Left kidney (tissue), 8 donors: ENCODE data around the gene HHEX. TPM values are rescaled to one million over a fixed set of nuclear protein-coding genes. Genes with fewer than 3 reads are reported as not detected.
"Not testable (repeated sequence)": the region's sequence is repeated elsewhere in the genome, so short reads cannot be mapped to it uniquely, and the experiment has no call there.

Experiments used
- DNase-seq: peaks from one replicate; pipeline ENCODE4 v3.0.0-alpha.2; 2013
- long read RNA-seq, 8 donors: transcript quantifications; one replicate each; lab custom pipeline, GENCODE V29; 2026
- polyA plus RNA-seq: library from polyadenylated mRNA; unstranded; fragments of 120-200 nt; gene quantifications from one replicate; pipeline ENCODE4 v1.2.1, GENCODE V29; 2013; ENCODE audit not compliant: insufficient read length

Gene HHEX
- 7.6 TPM for polyA plus RNA-seq
- long read RNA-seq, donor 1, transcript HHEX-201 (4 exons, 1,727 nt) = major isoform, 6 of 7 reads
- long read RNA-seq, donor 1, partial matches to known transcripts = 0 of 7 reads
- long read RNA-seq, donor 1, other reads (novel, unspliced or antisense) = 0 of 7 reads
- long read RNA-seq, donor 2, partial matches to known transcripts = 0 of 5 reads
- long read RNA-seq, donor 2, other reads (novel, unspliced or antisense) = 0 of 5 reads
- long read RNA-seq, donor 3, partial matches to known transcripts = 0 of 1 reads
- long read RNA-seq, donor 3, other reads (novel, unspliced or antisense) = 0 of 1 reads
- long read RNA-seq, donor 4 = 0 reads
- long read RNA-seq, donor 5, partial matches to known transcripts = 0 of 6 reads
- long read RNA-seq, donor 5, other reads (novel, unspliced or antisense) = 0 of 6 reads
- long read RNA-seq, donor 6, partial matches to known transcripts = 0 of 6 reads
- long read RNA-seq, donor 6, other reads (novel, unspliced or antisense) = 0 of 6 reads
- long read RNA-seq, donor 7, partial matches to known transcripts = 0 of 3 reads
- long read RNA-seq, donor 7, other reads (novel, unspliced or antisense) = 0 of 3 reads
- long read RNA-seq, donor 8, partial matches to known transcripts = 0 of 1 reads
- long read RNA-seq, donor 8, other reads (novel, unspliced or antisense) = 0 of 1 reads

GRCh38 chr10:92689663-92690210, at the start of gene HHEX:
TSS of gene HHEX (plus strand) at chr10:92689955. CDS start at chr10:92689987, 32 bp downstream.
- DNase-seq = peak; percentile 11

DNA sequence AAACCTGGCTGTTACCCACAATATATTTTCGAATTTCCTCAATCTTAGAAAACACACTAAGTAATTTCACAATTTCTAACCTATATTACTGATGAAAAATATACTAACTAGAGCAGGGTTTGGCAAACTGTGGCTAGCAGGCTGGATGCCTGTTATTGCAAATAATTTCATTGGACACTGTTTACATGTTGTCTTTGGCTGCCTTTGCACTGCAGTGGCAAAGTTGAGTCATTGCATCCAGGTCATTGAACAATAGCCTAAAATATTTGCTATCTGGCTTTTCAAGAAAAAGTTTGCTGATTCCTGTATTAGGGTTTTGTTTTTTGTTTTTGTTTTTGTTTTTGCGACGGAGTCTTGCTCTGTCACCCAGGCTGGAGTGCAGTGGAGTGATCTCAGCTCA, 49.6 kb upstream of the HHEX start:
- DNase-seq = no peak

GRCh38 chr10:92641492-92641891, 48.3 kb upstream of the HHEX start:
- no peak for DNase-seq

DNA sequence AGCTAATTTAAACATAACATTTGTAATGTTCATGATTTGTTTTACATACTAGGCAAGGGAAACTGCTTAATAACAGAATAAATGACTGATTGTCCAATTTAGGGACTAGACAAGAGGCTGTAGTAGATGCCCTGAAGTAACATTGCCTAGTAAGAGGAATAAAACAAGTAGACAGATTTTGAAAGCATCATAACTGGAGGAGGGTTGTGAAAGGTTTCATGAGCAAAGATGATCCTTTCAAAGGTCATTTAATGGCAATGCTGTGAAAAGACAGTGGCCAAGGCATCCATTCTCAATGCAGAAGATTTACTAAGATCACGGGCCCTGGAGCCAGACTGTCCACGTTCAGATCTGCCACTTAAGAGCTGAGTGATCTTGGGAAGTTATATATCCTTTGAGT, 44.8 kb upstream of the HHEX start:
- DNase-seq = no peak

- not testable (repeated sequence) for DNase-seq
These were observed 38.9 kb upstream of the HHEX start for GRCh38 chr10:92650864-92651263.

DNA sequence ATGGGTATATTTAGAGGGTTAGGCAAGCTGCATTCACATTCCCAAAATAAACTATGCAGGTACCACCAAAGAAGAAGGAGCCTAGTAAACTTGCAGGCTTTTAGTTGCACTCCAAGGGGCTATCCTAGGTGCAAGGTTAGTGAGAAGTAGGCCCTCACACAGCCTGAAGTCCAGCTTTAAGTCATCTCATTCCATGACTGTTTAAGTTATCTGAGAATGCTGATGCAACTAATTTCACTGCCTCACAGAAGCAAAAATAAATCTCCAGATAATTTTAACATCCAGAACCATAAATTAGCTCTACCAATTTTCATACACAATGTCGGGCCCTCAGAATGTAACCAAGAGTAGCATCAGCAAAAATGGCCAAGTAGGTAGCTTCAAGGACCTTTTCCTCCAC, 34.3 kb upstream of the HHEX start:
- DNase-seq = no peak

DNA sequence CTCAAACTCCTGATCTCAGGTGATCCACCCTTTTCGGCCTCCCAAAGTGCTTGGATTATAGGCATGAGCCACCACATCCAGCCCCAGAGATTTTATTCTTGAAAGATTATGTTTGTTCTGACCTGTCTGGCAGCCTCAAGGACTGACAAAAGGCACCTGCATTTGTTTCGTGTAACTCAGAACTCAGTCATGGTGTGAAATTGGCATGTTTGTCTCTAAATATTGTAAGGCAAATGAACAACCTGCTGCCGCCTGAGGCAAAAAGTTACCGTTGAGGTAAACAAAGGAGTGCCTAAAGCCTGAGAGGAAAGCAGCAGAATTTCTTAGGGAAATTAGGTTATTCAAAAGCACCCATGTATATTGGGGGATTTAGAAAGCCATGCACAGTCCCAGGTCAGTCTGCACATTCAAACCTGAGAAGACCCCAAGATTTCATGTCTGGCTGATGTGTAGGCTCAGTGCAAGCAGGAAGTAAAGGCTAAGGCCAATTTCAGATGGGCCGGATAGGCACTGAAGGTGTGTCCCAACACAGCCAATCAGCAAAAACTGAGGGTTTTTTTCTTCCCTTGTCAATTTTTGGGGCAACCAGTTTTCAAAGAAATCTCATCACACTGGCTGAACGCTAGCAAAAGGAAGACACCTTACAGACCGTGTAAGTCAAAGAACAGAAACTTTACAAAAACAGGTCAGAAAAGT, 33.3 kb upstream of the HHEX start:
- no peak for DNase-seq

GRCh38 chr10:92657024-92657423, 32.7 kb upstream of the HHEX start:
- DNase-seq = no peak

DNA sequence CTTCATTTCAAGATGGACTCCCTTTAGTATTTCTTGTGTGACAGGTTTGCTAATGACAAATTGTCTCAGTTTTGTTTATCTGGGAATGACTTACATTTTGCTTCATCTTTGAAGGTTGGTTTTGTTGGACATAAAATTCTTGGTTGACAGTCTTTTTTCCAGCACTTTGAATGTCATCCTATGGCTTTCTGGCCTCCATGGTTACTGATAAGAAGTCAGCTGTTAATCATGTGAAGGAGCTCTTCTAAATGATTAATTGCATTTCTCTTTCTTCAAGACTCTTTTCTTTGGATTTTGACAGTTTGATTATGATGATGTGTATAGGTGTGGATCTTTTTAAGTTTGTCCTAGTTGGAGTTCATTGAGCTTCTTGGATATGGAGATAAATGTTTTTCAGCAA, 26.9 kb upstream of the HHEX start:
- no peak for DNase-seq

GRCh38 chr10:92664322-92664721, 25.4 kb upstream of the HHEX start:
- DNase-seq = no peak

GRCh38 chr10:92667078-92667477, 22.7 kb upstream of the HHEX start:
- no peak for DNase-seq

DNA sequence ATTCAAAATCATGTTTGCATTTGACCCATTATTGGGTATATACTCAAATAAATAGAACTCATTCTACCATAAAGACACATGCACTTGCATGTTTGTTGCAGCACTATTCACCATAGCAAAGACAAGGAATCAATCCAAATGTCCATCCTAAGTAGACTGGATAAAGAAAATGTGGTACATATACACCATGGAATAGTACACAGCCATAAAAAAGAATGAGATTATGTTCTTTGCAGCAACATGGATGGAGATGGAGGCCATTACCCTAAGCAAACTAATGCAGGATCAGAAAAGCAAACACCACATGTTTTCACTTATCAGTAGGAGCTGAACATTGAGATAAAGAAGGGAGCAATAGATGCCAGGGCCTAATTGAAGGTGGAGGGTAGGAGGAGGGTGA, 12.0 kb upstream of the HHEX start:
- DNase-seq = no peak

GRCh38 chr10:92678206-92678605, 11.5 kb upstream of the HHEX start:
- no peak for DNase-seq

GRCh38 chr10:92681306-92681834, 8.4 kb upstream of the HHEX start:
- no peak for DNase-seq

DNA sequence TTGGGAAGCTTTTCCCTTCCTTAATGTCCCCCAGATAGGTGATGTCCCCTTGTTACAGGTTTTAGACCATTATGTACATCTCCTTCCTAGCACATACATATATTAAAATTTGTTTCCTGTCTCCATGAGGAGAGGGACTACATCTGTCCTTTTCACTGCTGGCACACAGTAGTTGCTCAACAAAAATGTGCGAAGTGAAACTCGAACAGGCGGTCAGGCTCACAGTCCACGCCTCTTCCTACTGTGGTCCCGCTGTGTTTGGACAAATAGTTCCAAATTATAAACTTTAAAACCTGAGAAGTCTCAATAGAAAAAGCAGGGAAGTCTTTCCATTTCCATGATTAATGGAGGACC, 1.2 kb upstream of the HHEX start:
- DNase-seq = no peak

GRCh38 chr10:92688927-92689662, 660 bp upstream of the HHEX start:
- DNase-seq = peak; percentile 20

- DNase-seq = peak; percentile 40
These were observed 608 bp downstream of the HHEX start for GRCh38 chr10:92690211-92690914.

DNA sequence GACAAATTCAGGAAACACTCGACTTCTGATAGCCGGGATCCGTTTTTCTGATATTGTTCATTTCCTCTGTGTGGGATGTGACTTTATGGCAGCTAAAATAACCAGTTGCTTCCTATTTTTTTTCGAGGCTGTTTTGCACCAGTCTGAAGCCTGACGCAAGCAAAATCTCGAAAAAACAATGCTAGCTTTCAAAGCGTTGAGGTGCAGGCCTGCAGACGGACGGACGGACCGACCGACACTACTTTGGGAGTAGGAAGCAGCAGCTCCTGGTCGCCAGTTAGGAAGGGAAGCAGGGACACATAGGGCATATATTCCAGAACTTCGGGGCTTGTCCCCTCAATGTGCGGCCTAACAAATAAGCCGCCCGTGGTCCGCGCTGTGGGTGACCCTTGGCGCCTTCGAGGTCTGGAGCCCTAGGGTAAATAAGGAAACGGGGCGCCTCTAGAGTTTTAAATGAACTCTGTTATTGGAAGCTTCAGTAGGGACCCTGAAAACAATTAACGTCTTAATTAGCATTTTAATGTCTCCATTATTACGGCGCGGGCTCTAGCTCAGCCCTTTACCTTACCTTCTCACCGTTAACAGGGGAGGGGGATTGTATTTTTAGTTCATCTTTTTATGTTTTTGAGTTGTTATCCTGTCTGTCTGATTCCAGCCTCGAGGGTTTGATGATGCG, 1.3 kb downstream of the HHEX start:
- DNase-seq = peak; percentile 11

- peak; percentile 25 for DNase-seq
These were observed 1.9 kb downstream of the HHEX start for GRCh38 chr10:92691591-92692079.

DNA sequence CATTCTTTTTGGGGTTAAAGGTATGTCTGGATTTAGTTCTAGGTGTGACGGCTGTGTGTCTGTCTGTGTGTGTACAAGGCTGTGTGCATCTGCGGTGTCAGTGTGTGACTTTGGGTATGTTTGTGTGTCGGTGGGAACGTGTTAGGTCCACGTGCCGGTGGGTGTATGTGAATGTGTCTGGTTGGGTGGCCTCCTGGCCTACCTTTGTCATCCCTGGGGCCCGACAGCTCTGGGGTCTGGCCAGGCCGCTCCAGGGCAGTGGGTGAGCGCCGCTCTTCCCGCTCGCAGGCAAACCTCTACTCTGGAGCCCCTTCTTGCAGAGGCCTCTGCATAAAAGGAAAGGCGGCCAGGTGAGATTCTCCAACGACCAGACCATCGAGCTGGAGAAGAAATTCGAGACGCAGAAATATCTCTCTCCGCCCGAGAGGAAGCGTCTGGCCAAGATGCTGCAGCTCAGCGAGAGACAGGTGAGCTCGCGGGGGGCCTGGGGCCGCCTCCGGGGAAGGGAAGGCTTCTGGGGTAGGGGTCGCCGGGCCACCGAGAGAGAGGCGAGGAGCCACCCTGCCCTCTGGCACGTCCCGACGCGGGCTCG, 2.4 kb downstream of the HHEX start:
- DNase-seq = peak; percentile 11
